ENCODE results near the gene IRF2BPL. TPM values are rescaled to one million over a fixed set of nuclear protein-coding genes. Genes with fewer than 3 reads are reported as not detected.

IRF2BPL gene
- total and polyA plus RNA-seq, 2 of the 4 experiments (the other 2 are of a cell fraction): 6.3 to 14.5 TPM

GRCh38 chr14:77068517-77069200 lies 40.2 kb upstream of the IRF2BPL start:
- in situ Hi-C loops (cut with MboI; ENCODE audit: low sequenced_read_pairs): loop anchor here (25.0 kb wide), 1 partner anchor 1081 kb away; the partner anchor contains the start of genes IFT43 and TGFB3
- CTCF ChIA-PET: interaction anchor here (0.9 to 6.0 kb wide), 7 partner anchors 42 to 359 kb away, joined by 3 to 111 read pairs (median 4); no protein-coding TSS in a partner anchor

More at GRCh38 chr14:77068517-77069200, 40.2 kb upstream of the IRF2BPL start:
- H3K79me1 ChIP-seq (ENCODE audit: low read depth in 1 of 2, low read length in 2 of 2): no peaks in the 10 kb centered on the region
- H4K5ac ChIP-seq (ENCODE audit: low read depth, low read length): no peak overlapping the region
- H4K91ac ChIP-seq (ENCODE audit: insufficient read depth, low read depth, low read length): no peak overlapping the region
- H3K27me3 ChIP-seq (ENCODE audit: control insufficient read depth, insufficient read depth, low read length): no peaks in the 10 kb centered on the region
- dilution Hi-C loops (cut with HindIII; ENCODE audit: low sequenced_read_pairs, unreplicated experiment): no loop called here
- no peaks in the 10 kb centered on the region for H3K36me3 ChIP-seq (ENCODE audit: control insufficient read depth, insufficient read depth, low read length)
- intact Hi-C loops (cut with micrococcal nuclease): loop anchor here (1.0 kb wide), 3 partner anchors 40 to 155 kb away; partner anchors contain the start of gene IRF2BPL
- no peak overlapping the region for H2AK9ac ChIP-seq (replicated peaks; ENCODE audit: low read depth, low read length, poor library complexity)
- H2BK15ac ChIP-seq (ENCODE audit: low read depth, low read length): no peak overlapping the region
- ATAC-seq (ENCODE audit: low read depth) (no peak), DNase-seq (no peak)
- no peak overlapping the region for H2BK120ac ChIP-seq (ENCODE audit: low read depth, low read length)
- no CpG with 5 or more reads among the region's 5 CpGs for WGBS, 2 experiments (ENCODE audit: extremely low coverage in 2 of 2, insufficient read length in 1 of 2)
- BruUV-seq (replicated peaks): no TSS peak
- no peak overlapping the region for H3K18ac ChIP-seq (ENCODE audit: low read depth, low read length)
- H2BK20ac ChIP-seq (ENCODE audit: low read depth, low read length): no peak overlapping the region
- no peak overlapping the region for H3K23ac ChIP-seq (ENCODE audit: low read depth, low read length)
- H2AFZ ChIP-seq (replicated peaks; ENCODE audit: low read length, poor library complexity): no peak overlapping the region
- no peak overlapping the region for H3K4ac ChIP-seq (ENCODE audit: low read depth, low read length)
- POLR2A ChIA-PET (ENCODE audit: unreplicated experiment): no interaction called here
- H3K4me1 ChIP-seq (ENCODE audit: control insufficient read depth, insufficient read depth, low read length): peaks cover 3% of the 10 kb centered on the region
- H2AK5ac ChIP-seq (ENCODE audit: low read depth, low read length): no peak overlapping the region
- no peak overlapping the region for H2BK5ac ChIP-seq (ENCODE audit: low read depth, low read length, poor library complexity, severe bottlenecking)
- H3K9ac ChIP-seq (ENCODE audit: low read depth, low read length): no peak overlapping the region
- no peak overlapping the region for H3K14ac ChIP-seq (replicated peaks; ENCODE audit: low read depth, low read length)
- 0 out of 2 replicates have a peak, but pooled peaks cover 4% of the 10 kb centered on the region for H3K9me1 ChIP-seq (ENCODE audit: insufficient read depth, low read length)
- no peak overlapping the region for H3K56ac ChIP-seq (ENCODE audit: extremely low read depth, insufficient read depth, low read length)
- H3K4me2 ChIP-seq (ENCODE audit: low read depth, low read length): no peak overlapping the region
- no peak overlapping the region for H3K27ac ChIP-seq (ENCODE audit: insufficient read depth, low read length)
- H3K4me3 ChIP-seq (ENCODE audit: insufficient read depth, low read depth, low read length): no peak overlapping the region
- H4K8ac ChIP-seq (ENCODE audit: low read depth in 2 of 2, low read length in 2 of 2): no peak overlapping the region
- TF ChIP-seq, protein P1, sequence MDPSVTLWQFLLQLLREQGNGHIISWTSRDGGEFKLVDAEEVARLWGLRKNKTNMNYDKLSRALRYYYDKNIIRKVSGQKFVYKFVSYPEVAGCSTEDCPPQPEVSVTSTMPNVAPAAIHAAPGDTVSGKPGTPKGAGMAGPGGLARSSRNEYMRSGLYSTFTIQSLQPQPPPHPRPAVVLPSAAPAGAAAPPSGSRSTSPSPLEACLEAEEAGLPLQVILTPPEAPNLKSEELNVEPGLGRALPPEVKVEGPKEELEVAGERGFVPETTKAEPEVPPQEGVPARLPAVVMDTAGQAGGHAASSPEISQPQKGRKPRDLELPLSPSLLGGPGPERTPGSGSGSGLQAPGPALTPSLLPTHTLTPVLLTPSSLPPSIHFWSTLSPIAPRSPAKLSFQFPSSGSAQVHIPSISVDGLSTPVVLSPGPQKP (IDR thresholded peaks at IDR 0.05; ENCODE audit: borderline replicate concordance, low read depth, low read length): no peak
- TF ChIP-seq MAFK (IDR thresholded peaks at IDR 0.05; ENCODE audit: low read depth, low read length) (no peak), FOS (IDR thresholded peaks at IDR 0.05; ENCODE audit: low read depth, low read length) (no peak), CHD1 (IDR thresholded peaks at IDR 0.05; ENCODE audit: low read depth, low read length) (no peak), USF2 (IDR thresholded peaks at IDR 0.05; ENCODE audit: low read depth, low read length) (no peak), MXI1 (IDR thresholded peaks at IDR 0.05; ENCODE audit: borderline replicate concordance, low read depth, low read length) (no peak), RAD21 (IDR thresholded peaks at IDR 0.05; ENCODE audit: low read length) (no peak), RCOR1 (IDR thresholded peaks at IDR 0.05; ENCODE audit: insufficient replicate concordance, low read length) (no peak), POLR2A (IDR thresholded peaks at IDR 0.05; ENCODE audit: low read depth, low read length) (no peak), NFE2L2 (IDR thresholded peaks at IDR 0.05; ENCODE audit: low read depth, low read length) (no peak), SMC3 (IDR thresholded peaks at IDR 0.05; ENCODE audit: low read depth, low read length) (no peak), MAZ (IDR thresholded peaks at IDR 0.05; ENCODE audit: borderline replicate concordance, low read depth, low read length) (no peak), CEBPB (IDR thresholded peaks at IDR 0.05; ENCODE audit: low read depth, low read length) (no peak), RFX5 (IDR thresholded peaks at IDR 0.05; ENCODE audit: low read depth, low read length) (no peak)
- TF ChIP-seq, protein P2, sequence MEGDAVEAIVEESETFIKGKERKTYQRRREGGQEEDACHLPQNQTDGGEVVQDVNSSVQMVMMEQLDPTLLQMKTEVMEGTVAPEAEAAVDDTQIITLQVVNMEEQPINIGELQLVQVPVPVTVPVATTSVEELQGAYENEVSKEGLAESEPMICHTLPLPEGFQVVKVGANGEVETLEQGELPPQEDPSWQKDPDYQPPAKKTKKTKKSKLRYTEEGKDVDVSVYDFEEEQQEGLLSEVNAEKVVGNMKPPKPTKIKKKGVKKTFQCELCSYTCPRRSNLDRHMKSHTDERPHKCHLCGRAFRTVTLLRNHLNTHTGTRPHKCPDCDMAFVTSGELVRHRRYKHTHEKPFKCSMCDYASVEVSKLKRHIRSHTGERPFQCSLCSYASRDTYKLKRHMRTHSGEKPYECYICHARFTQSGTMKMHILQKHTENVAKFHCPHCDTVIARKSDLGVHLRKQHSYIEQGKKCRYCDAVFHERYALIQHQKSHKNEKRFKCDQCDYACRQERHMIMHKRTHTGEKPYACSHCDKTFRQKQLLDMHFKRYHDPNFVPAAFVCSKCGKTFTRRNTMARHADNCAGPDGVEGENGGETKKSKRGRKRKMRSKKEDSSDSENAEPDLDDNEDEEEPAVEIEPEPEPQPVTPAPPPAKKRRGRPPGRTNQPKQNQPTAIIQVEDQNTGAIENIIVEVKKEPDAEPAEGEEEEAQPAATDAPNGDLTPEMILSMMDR (conservative IDR thresholded peaks at IDR 0.05; ENCODE audit: low read depth, low read length): no peak
- no peaks in the 10 kb centered on the region for H3K9me3 ChIP-seq (ENCODE audit: control insufficient read depth, insufficient read depth, low read length)
- H4K20me1 ChIP-seq (ENCODE audit: insufficient read depth, low read length): no peaks in the 10 kb centered on the region

Data from IMR-90 (cell line).